MM.1S (cell line): Measurements from ENCODE around the gene XRCC6.

Experiments
- EZH2 ChIP-seq: fragments of 300-600 bp; sonication (generic); optimal IDR thresholded peaks from 2 replicates; pipeline ENCODE3; 2017; ENCODE audit warnings: low read depth, mild to moderate bottlenecking, antibody characterized with exemption, low read length, mixed read lengths
- EZH2phosphoT487 ChIP-seq: fragments of 300-600 bp; sonication (generic); IDR thresholded peaks from 2 replicates; pipeline ENCODE4 v1.6.1; 2018; ENCODE audit warnings: antibody characterized with exemption, low read length
- TF ChIP-seq, protein P1 (sequence below): fragments of 300-600 bp; sonication (generic); IDR thresholded peaks from 2 replicates; pipeline ENCODE4 v1.5.1; 2016; ENCODE audit warnings: antibody characterized with exemption, low read length, mixed read lengths

DNA sequence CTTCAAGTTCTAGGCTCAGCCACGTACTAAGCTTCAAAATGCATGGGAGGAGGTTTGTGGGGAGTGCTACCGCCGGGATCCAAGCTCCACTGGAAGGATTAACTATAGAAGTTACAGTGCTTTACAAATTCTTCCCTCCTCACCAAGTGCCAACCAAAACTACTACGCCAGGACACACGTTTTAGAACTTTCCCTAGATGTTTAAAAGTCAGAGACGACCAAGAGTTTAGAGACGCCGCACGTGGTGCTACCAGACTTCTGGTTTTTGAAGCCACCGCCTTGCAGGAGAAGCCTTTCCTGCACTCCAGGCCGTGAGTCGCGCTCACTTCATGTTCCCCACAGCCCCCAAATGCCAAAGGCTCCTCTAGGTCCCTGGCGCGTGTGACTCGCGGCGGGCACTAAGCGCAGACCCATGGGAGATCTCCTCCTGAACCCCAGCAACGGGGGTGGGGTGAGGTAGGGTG, 66.8 kb downstream of the XRCC6 start:
- TF ChIP-seq, protein P1, sequence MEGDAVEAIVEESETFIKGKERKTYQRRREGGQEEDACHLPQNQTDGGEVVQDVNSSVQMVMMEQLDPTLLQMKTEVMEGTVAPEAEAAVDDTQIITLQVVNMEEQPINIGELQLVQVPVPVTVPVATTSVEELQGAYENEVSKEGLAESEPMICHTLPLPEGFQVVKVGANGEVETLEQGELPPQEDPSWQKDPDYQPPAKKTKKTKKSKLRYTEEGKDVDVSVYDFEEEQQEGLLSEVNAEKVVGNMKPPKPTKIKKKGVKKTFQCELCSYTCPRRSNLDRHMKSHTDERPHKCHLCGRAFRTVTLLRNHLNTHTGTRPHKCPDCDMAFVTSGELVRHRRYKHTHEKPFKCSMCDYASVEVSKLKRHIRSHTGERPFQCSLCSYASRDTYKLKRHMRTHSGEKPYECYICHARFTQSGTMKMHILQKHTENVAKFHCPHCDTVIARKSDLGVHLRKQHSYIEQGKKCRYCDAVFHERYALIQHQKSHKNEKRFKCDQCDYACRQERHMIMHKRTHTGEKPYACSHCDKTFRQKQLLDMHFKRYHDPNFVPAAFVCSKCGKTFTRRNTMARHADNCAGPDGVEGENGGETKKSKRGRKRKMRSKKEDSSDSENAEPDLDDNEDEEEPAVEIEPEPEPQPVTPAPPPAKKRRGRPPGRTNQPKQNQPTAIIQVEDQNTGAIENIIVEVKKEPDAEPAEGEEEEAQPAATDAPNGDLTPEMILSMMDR = no peak
- no peak for TF ChIP-seq EZH2phosphoT487
- TF ChIP-seq EZH2 = no peak
